GM12878 (cell line): ENCODE data around the gene ASF1B. TPM values are rescaled to one million over a fixed set of nuclear protein-coding genes. Genes with fewer than 3 reads are reported as not detected.

ENCODE experiments used
- ATAC-seq: fragments of 200-7000 bp; cut with Tn5 transposase; 3 replicates; pipeline ENCODE4 v1.9.1; 2020; ENCODE audit warnings: mild to moderate bottlenecking, moderate library complexity
- BruUV-seq: library from RNA; stranded (reverse); fragments of 400-500 nt; replicated peaks from 2 replicates; lab custom pipeline; 2021; lab: Mats Ljungman, UMichigan
- CTCF ChIA-PET: fragments of 300-600 bp; sonication (Branson Sonifier 250); formaldehyde crosslinking; extraction: SDS; loops from one replicate; lab custom pipeline; 2021; ENCODE audit warnings: inconsistent platforms; lab: Yijun Ruan, JAX
- POLR2A ChIA-PET: fragments of 350-600 bp; formaldehyde crosslinking; extraction: SDS; loops from one replicate; lab custom pipeline; 2021; ENCODE audit warnings: inconsistent platforms; lab: Charles Lee
- RAD21 ChIA-PET: fragments of 300-600 bp; sonication (Branson Sonifier 250); formaldehyde crosslinking; loops from one replicate; lab custom pipeline; 2023; ENCODE audit warnings: antibody characterized with exemption; ENCODE audit not compliant: unreplicated experiment; lab: Charles Lee
- SMC1A ChIA-PET: fragments of 300-600 bp; sonication (Branson Sonifier 250); formaldehyde crosslinking; loops from one replicate; lab custom pipeline; 2023; ENCODE audit not compliant: unreplicated experiment, uncharacterized antibody; lab: Charles Lee
- DNase-seq: peaks from one replicate; pipeline ENCODE4 v3.0.0-alpha.2; 2011; ENCODE audit warnings: low read depth, low spot score
- FAIRE-seq: peaks from 3 replicates; lab custom pipeline; 2011; peaks lifted over from hg19 to GRCh38; lab: Jason Lieb, UNC
- H2AFZ ChIP-seq: 2 replicates; pipeline ENCODE4 v1.6.0; 2011; ENCODE audit warnings: low read depth, low read length, control low read depth; ENCODE audit not compliant: control insufficient read depth
- H3K27ac ChIP-seq: 2 replicates; pipeline ENCODE4 v1.5.1; 2011; ENCODE audit warnings: control low read depth; ENCODE audit not compliant: control insufficient read depth, insufficient read depth
- H3K27me3 ChIP-seq, 2 experiments: replicated peaks in 1 of 2; 2 replicates each; pipeline versions ENCODE4 v1.6.0 to v1.6.1; 2011; ENCODE audit warnings: low read length in 1 of 2; ENCODE audit not compliant: control insufficient read depth in 2 of 2, insufficient read depth in 2 of 2
- H3K36me3 ChIP-seq, 2 experiments: 2 replicates each; pipeline ENCODE4 v1.5.1; 2011; ENCODE audit warnings: low read length in 1 of 2; ENCODE audit not compliant: control insufficient read depth in 2 of 2, insufficient read depth in 2 of 2
- H3K4me1 ChIP-seq: 2 replicates; pipeline ENCODE4 v1.6.1; 2011; ENCODE audit warnings: mild to moderate bottlenecking, low read length, moderate library complexity, mixed read lengths; ENCODE audit not compliant: control insufficient read depth, insufficient read depth
- H3K4me2 ChIP-seq: 2 replicates; pipeline ENCODE4 v1.6.0; 2011; ENCODE audit warnings: control low read depth; ENCODE audit not compliant: control insufficient read depth, insufficient read depth
- H3K4me3 ChIP-seq: fragments of 200-600 bp; sonication (generic); 2 replicates; pipeline ENCODE4 v1.5.1; 2016
- H3K79me2 ChIP-seq: 2 replicates; pipeline ENCODE4 v1.6.0; 2011; ENCODE audit warnings: low read length; ENCODE audit not compliant: control insufficient read depth, insufficient read depth
- H3K9ac ChIP-seq: 2 replicates; pipeline ENCODE4 v1.8.0; 2011; ENCODE audit warnings: low read length, control low read depth, mixed read lengths; ENCODE audit not compliant: control insufficient read depth, insufficient read depth
- H3K9me3 ChIP-seq: replicated peaks from 3 replicates; pipeline ENCODE4 v1.5.1; 2011; ENCODE audit warnings: mild to moderate bottlenecking, low read length; ENCODE audit not compliant: control insufficient read depth, insufficient read depth
- H4K20me1 ChIP-seq: 2 replicates; pipeline ENCODE4 v1.6.0; 2011; ENCODE audit not compliant: control insufficient read depth, insufficient read depth
- BRCA1 ChIP-seq: IDR thresholded peaks from 2 replicates; pipeline ENCODE4 v1.6.1; 2011; ENCODE audit warnings: low read depth, low read length, improper control_type of control experiment
- EP300 ChIP-seq, 2 experiments: fragments of 150-350 bp in 1 of 2; IDR thresholded peaks; 2 replicates each; pipeline ENCODE4 v1.6.1; 2011 to 2012; ENCODE audit warnings: low read depth in 2 of 2, low read length in 2 of 2, borderline replicate concordance in 1 of 2, improper control_type of control experiment in 1 of 2, inconsistent platforms in 1 of 2; ENCODE audit not compliant: control insufficient read depth in 1 of 2
- HDAC2 ChIP-seq: fragments of 200-600 bp; sonication (generic); IDR thresholded peaks from 2 replicates; pipeline ENCODE4 v1.6.1; 2017
- IRF4 ChIP-seq: IDR thresholded peaks from 2 replicates; pipeline ENCODE4 v1.6.1; 2011; ENCODE audit warnings: low read depth, low read length
- NRF1 ChIP-seq: conservative IDR thresholded peaks from 2 replicates; pipeline ENCODE4 v1.6.1; 2011; ENCODE audit warnings: mild to moderate bottlenecking, low read depth, low read length, improper control_type of control experiment
- PAX8 ChIP-seq: fragments of 450-650 bp; IDR thresholded peaks from 2 replicates; pipeline ENCODE4 v1.6.1; 2017; ENCODE audit warnings: mild to moderate bottlenecking, moderate library complexity
- POLR2AphosphoS2 ChIP-seq: IDR thresholded peaks from 2 replicates; pipeline ENCODE4 v1.6.1; 2011; ENCODE audit warnings: low read depth, mild to moderate bottlenecking, low read length, improper control_type of control experiment, moderate library complexity
- RELA ChIP-seq: fragments of 450-650 bp; IDR thresholded peaks from 2 replicates; pipeline ENCODE4 v1.8.0; 2014; ENCODE audit warnings: borderline replicate concordance; ENCODE audit not compliant: partially characterized antibody
- TAF1 ChIP-seq: IDR thresholded peaks from 2 replicates; pipeline ENCODE4 v1.6.1; 2011; ENCODE audit warnings: mild to moderate bottlenecking, low read depth, low read length, borderline replicate concordance
- TBL1XR1 ChIP-seq: IDR thresholded peaks from 2 replicates; pipeline ENCODE4 v1.6.1; 2012; ENCODE audit warnings: low read depth, low read length, improper control_type of control experiment
- ZNF217 ChIP-seq: fragments of 450-650 bp; IDR thresholded peaks from 2 replicates; pipeline ENCODE4 v1.6.1; 2017; ENCODE audit warnings: antibody characterized with exemption, mild to moderate bottlenecking
- ZNF384 ChIP-seq: IDR thresholded peaks from 2 replicates; pipeline ENCODE4 v1.6.1; 2012; ENCODE audit warnings: low read depth, mild to moderate bottlenecking, low read length, improper control_type of control experiment, borderline replicate concordance
- WGBS: methylation state at CpG from one replicate; pipeline ENCODE4 v1.1.6; 2016; ENCODE audit warnings: low lambda C conversion rate; ENCODE audit not compliant: insufficient replicate concordance, insufficient coverage; ENCODE audit errors: missing lambda C conversion rate; 5-methylcytosine and 5-hydroxymethylcytosine counted together
- in situ Hi-C: fragments of 300-500 bp; cut with MboI; formaldehyde crosslinking; loops from 9 replicates; pipeline ENCODE4 v1.14.3; 2018; ENCODE audit warnings: mixed read lengths
- intact Hi-C: fragments of 100-400 bp; cut with micrococcal nuclease; formaldehyde crosslinking; loops from one replicate; pipeline ENCODE4 v1.14.2; 2022; ENCODE audit not compliant: unreplicated experiment
- polyA plus RNA-seq, 11 experiments: library from polyadenylated mRNA; depleted of rRNA in 4 of 11; unstranded in 6 of 11; stranded (reverse) in 5 of 11; fragments of >200 nt; fragmentation: Nextera tagmentation in 4 of 11; fragmentation: Illumina TruSeq in 1 of 11; extraction: Ambion mirVana in 4 of 11; extraction: Trizol in 1 of 11; gene quantifications; 1 replicate in 1 of 11; 2 replicates in 10 of 11; pipeline versions ENCODE4 v1.2.1 to v1.2.3, GENCODE V29; 2011 to 2016; ENCODE audit warnings: inconsistent platforms in 2 of 11, missing spikeins in 2 of 11, low read depth in 1 of 11
- total RNA-seq, 4 experiments: library from RNA; depleted of rRNA in 3 of 4; stranded (reverse); fragments of >200 nt in 3 of 4; fragmentation: Illumina TruSeq in 1 of 4; extraction: Trizol in 1 of 4; gene quantifications; 2 replicates each; pipeline versions ENCODE4 v1.2.1 to v1.2.3, GENCODE V29; 2013 to 2021
- TF ChIP-seq, protein P1 (sequence below): fragments of 150-350 bp; IDR thresholded peaks from 2 replicates; pipeline ENCODE4 v1.6.1; 2014; ENCODE audit warnings: mild to moderate bottlenecking, low read depth, low read length
- TF ChIP-seq, protein P2 (sequence below): IDR thresholded peaks from 2 replicates; pipeline ENCODE4 v1.6.1; 2012; ENCODE audit warnings: low read depth, low read length, improper control_type of control experiment
- TF ChIP-seq, protein P3 (sequence below): fragments of 450-650 bp; IDR thresholded peaks from 2 replicates; pipeline ENCODE4 v1.6.1; 2016; ENCODE audit warnings: mild to moderate bottlenecking

ASF1B gene
- total and polyA plus RNA-seq, 10 of the 15 experiments (the other 5 are each of a cell fraction or from before 2014, with no cell fraction given): 10.4 to 217 (median 90.2) TPM

DNA sequence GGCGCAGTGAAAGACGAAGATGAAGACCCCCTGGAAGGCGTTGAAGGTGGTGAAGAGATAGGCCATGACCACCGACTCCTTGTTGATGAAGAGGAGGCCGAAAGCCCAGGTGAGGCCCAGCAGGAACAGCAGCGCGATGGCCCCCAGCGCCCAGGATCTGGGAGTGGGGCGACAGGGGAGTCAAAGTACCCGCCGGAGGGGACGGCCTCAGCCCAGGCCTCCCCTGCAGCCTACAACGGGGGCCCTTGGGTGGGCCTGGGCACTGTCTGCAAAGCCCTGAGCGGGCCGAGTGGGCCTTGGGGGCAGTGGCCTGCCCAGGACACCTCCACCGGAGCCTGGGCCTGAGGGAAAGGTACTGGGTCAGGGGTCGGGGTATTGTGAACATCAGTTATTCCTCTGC is 19.0 kb upstream of the ASF1B start:
- TF ChIP-seq, protein P1, sequence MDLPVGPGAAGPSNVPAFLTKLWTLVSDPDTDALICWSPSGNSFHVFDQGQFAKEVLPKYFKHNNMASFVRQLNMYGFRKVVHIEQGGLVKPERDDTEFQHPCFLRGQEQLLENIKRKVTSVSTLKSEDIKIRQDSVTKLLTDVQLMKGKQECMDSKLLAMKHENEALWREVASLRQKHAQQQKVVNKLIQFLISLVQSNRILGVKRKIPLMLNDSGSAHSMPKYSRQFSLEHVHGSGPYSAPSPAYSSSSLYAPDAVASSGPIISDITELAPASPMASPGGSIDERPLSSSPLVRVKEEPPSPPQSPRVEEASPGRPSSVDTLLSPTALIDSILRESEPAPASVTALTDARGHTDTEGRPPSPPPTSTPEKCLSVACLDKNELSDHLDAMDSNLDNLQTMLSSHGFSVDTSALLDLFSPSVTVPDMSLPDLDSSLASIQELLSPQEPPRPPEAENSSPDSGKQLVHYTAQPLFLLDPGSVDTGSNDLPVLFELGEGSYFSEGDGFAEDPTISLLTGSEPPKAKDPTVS: no peak
- TF ChIP-seq NRF1: no peak
- no peak for TF ChIP-seq ZNF217
- no peak for TF ChIP-seq ZNF384
- no peak for TF ChIP-seq POLR2AphosphoS2
- Histone ChIP-seq H2AFZ (no peak overlapping the region), H3K27me3 (no peaks in the 10 kb centered on the region), H3K4me1 (no peaks in the 10 kb centered on the region), H3K27ac (no peak overlapping the region), H4K20me1 (no peaks in the 10 kb centered on the region), H3K4me3 (no peak overlapping the region), H3K79me2 (no peaks in the 10 kb centered on the region), H3K36me3 (no peaks in the 10 kb centered on the region), H3K4me2 (no peak overlapping the region), H3K9ac (no peak overlapping the region), H3K9me3 (no peaks in the 10 kb centered on the region)
- ChIA-PET RAD21 (no interaction called here), CTCF (no interaction called here), SMC1A (no interaction called here), POLR2A (no interaction called here)
- BruUV-seq: no TSS peak
- intact Hi-C loops (no loop called here), in situ Hi-C loops (no loop called here)
- DNase-seq (no peak), ATAC-seq (no peak), FAIRE-seq (no peak)
- WGBS: 83% methylated on average over 17 of the region's 17 CpGs

DNA sequence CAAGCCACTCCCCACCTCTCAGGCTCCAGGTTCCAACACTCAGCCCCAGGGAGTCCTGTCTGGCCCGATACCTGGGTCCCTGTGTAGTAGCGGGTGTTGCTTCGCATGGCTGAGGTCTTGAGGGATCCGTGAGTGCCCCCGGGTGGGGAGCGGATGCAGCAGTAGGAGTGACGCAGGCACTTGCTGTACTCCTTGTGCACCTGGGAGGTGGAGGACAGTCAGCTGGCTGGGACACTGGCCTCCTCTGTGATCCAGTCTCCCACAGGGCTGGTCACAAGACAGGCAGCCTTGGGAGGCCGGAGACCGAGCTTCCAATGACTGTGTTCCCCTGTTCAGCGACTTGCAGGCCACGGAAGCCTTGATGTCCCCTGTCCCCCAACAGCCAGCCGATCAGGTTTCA is 16.3 kb upstream of the ASF1B start:
- Histone ChIP-seq H3K27ac (no peak overlapping the region), H3K9ac (no peak overlapping the region), H2AFZ (no peak overlapping the region), H3K4me1 (peaks cover 6% of the 10 kb centered on the region; the same call in 1 of the 2 replicates), H3K79me2 (no peaks in the 10 kb centered on the region), H3K36me3 (no peaks in the 10 kb centered on the region), H4K20me1 (no peaks in the 10 kb centered on the region), H3K27me3 (no peaks in the 10 kb centered on the region), H3K4me2 (no peak overlapping the region), H3K4me3 (no peak overlapping the region)
- ChIA-PET POLR2A (no interaction called here), CTCF (no interaction called here), SMC1A (interaction anchor here (1.1 kb wide), 1 partner anchor 16 kb away, joined by 3 read pairs; the partner anchor contains the start of gene ASF1B), RAD21 (no interaction called here)
- ATAC-seq (no peak), DNase-seq (no peak), FAIRE-seq (no peak)
- intact Hi-C loops (no loop called here), in situ Hi-C loops (no loop called here)
- 98% methylated on average over 12 of the region's 12 CpGs for WGBS
- no peak for TF ChIP-seq PAX8
- TF ChIP-seq, protein P2, sequence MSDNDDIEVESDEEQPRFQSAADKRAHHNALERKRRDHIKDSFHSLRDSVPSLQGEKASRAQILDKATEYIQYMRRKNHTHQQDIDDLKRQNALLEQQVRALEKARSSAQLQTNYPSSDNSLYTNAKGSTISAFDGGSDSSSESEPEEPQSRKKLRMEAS: no peak
- TF ChIP-seq TBL1XR1: no peak
- no peak for TF ChIP-seq IRF4
- TF ChIP-seq RELA: no peak
- TF ChIP-seq TAF1: no peak
- TF ChIP-seq, protein P3, sequence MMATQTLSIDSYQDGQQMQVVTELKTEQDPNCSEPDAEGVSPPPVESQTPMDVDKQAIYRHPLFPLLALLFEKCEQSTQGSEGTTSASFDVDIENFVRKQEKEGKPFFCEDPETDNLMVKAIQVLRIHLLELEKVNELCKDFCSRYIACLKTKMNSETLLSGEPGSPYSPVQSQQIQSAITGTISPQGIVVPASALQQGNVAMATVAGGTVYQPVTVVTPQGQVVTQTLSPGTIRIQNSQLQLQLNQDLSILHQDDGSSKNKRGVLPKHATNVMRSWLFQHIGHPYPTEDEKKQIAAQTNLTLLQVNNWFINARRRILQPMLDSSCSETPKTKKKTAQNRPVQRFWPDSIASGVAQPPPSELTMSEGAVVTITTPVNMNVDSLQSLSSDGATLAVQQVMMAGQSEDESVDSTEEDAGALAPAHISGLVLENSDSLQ: no peak
- no peak for TF ChIP-seq BRCA1
- no peak for TF ChIP-seq HDAC2
- no peak for TF ChIP-seq EP300 (IDR thresholded peaks at IDR 0.05; ENCODE audit: borderline replicate concordance in 1 of 2, control insufficient read depth in 1 of 2, low read depth in 2 of 2, low read length in 2 of 2)
- TF ChIP-seq, all 136 proteins: peak for 0
- H3K9me3 ChIP-seq: no peaks in the 10 kb centered on the region
- no TSS peak for BruUV-seq
